CD14-positive monocyte (primary cell): ENCODE results near the gene CROCC. TPM values are rescaled to one million over a fixed set of nuclear protein-coding genes. Genes with fewer than 3 reads are reported as not detected.

Source experiments
- DNase-seq, 3 donors: peaks; one replicate each; pipeline ENCODE4 v3.0.0-alpha.2; 2011 to 2022
- H2AFZ ChIP-seq: 2 replicates; pipeline ENCODE4 v1.6.0; 2012; ENCODE audit warnings: mild to moderate bottlenecking, low read depth, low read length, inconsistent platforms; ENCODE audit not compliant: insufficient read depth, poor library complexity, severe bottlenecking
- H3K27ac ChIP-seq, 2 donors: 1 replicate in 1 of 2; 2 replicates in 1 of 2; pipeline ENCODE4 v1.5.1; 2012 to 2013; ENCODE audit warnings: low read length in 2 of 2, control low read depth in 1 of 2, inconsistent platforms in 1 of 2, low read depth in 1 of 2, mild to moderate bottlenecking in 1 of 2
- H3K27me3 ChIP-seq, 2 donors: one replicate each; pipeline versions ENCODE4 v1.6.0 to v1.6.1; 2011 to 2013; ENCODE audit warnings: low read length in 2 of 2; ENCODE audit not compliant: control insufficient read depth in 2 of 2, insufficient read depth in 2 of 2
- H3K36me3 ChIP-seq, 2 donors: replicated peaks in 1 of 2; 1 replicate in 1 of 2; 2 replicates in 1 of 2; pipeline versions ENCODE4 v1.5.1 to v1.6.1; 2012 to 2013; ENCODE audit warnings: low read length in 2 of 2, control low read depth in 1 of 2, inconsistent platforms in 1 of 2, mild to moderate bottlenecking in 1 of 2; ENCODE audit not compliant: insufficient read depth in 2 of 2, control insufficient read depth in 1 of 2
- H3K4me1 ChIP-seq, 2 donors: 1 replicate in 1 of 2; 2 replicates in 1 of 2; pipeline versions ENCODE4 v1.5.1 to v1.6.1; 2012 to 2013; ENCODE audit warnings: low read length in 2 of 2, control low read depth in 1 of 2, inconsistent platforms in 1 of 2, mild to moderate bottlenecking in 1 of 2, moderate library complexity in 1 of 2; ENCODE audit not compliant: insufficient read depth in 2 of 2, control insufficient read depth in 1 of 2
- H3K4me2 ChIP-seq: replicated peaks from 2 replicates; pipeline ENCODE3; 2012; ENCODE audit warnings: low read length, moderate library complexity, mild to moderate bottlenecking; ENCODE audit not compliant: poor library complexity, severe bottlenecking; ENCODE audit errors: extremely low read depth
- H3K4me3 ChIP-seq, 3 experiments: fragments of 200-600 bp in 1 of 3; sonication (generic) in 1 of 3; replicated peaks in 1 of 3; 1 replicate in 2 of 3; 2 replicates in 1 of 3; pipeline ENCODE4 v1.5.1; 2011 to 2013; ENCODE audit warnings: low read length in 3 of 3, mild to moderate bottlenecking in 3 of 3, control low read depth in 2 of 3, low read depth in 2 of 3, inconsistent platforms in 1 of 3, moderate library complexity in 1 of 3
- H3K79me2 ChIP-seq: 2 replicates; pipeline ENCODE4 v1.6.0; 2012; ENCODE audit warnings: mild to moderate bottlenecking, control low read depth, inconsistent platforms, low read length, moderate library complexity; ENCODE audit not compliant: insufficient read depth
- H3K9ac ChIP-seq: 2 replicates; pipeline ENCODE4 v1.6.0; 2017; ENCODE audit warnings: low read length, mild to moderate bottlenecking; ENCODE audit not compliant: insufficient read depth, poor library complexity, severe bottlenecking
- H3K9me3 ChIP-seq, 2 donors: replicated peaks in 1 of 2; 1 replicate in 1 of 2; 2 replicates in 1 of 2; pipeline versions ENCODE4 v1.5.1 to v1.6.1; 2012 to 2013; ENCODE audit warnings: low read length in 2 of 2, control low read depth in 1 of 2; ENCODE audit not compliant: control insufficient read depth in 1 of 2, insufficient read depth in 1 of 2
- H4K20me1 ChIP-seq: 2 replicates; pipeline ENCODE4 v1.6.0; 2012; ENCODE audit warnings: mild to moderate bottlenecking, low read length, control low read depth, moderate library complexity; ENCODE audit not compliant: insufficient read depth
- H3K27ac Mint-ChIP-seq, 7 donors: one replicate each; pipeline ENCODE4 v1.8.0; 2020; ENCODE audit warnings: mild to moderate bottlenecking in 7 of 7, mixed read lengths in 7 of 7, moderate library complexity in 6 of 7, inconsistent platforms in 2 of 7
- H3K27me3 Mint-ChIP-seq, 3 donors: one replicate each; pipeline ENCODE4 v1.8.0; 2021 to 2022; ENCODE audit warnings: low read depth in 3 of 3, mild to moderate bottlenecking in 3 of 3, mixed read lengths in 3 of 3, moderate library complexity in 3 of 3, inconsistent platforms in 1 of 3
- H3K36me3 Mint-ChIP-seq, 2 donors: one replicate each; pipeline ENCODE4 v1.8.0; 2020; ENCODE audit warnings: mixed read lengths in 2 of 2, inconsistent platforms in 1 of 2, mild to moderate bottlenecking in 1 of 2
- H3K4me1 Mint-ChIP-seq: one replicate; pipeline ENCODE4 v1.8.0; 2020; ENCODE audit warnings: mild to moderate bottlenecking, mixed read lengths
- H3K4me3 Mint-ChIP-seq, 2 donors: one replicate each; pipeline ENCODE4 v1.8.0; 2020; ENCODE audit warnings: mild to moderate bottlenecking in 2 of 2, mixed read lengths in 2 of 2, moderate library complexity in 1 of 2
- H3K9me3 Mint-ChIP-seq, 7 donors: one replicate each; pipeline ENCODE4 v1.8.0; 2020 to 2022; ENCODE audit warnings: mixed read lengths in 7 of 7, mild to moderate bottlenecking in 6 of 7, moderate library complexity in 6 of 7, inconsistent platforms in 2 of 7
- WGBS: methylation state at CpG from one replicate; pipeline ENCODE4 v1.1.5; 2013; ENCODE audit warnings: missing lambda C conversion rate; ENCODE audit not compliant: insufficient coverage; 5-methylcytosine and 5-hydroxymethylcytosine counted together
- intact Hi-C, 2 donors: fragments of 100-400 bp; cut with micrococcal nuclease; formaldehyde crosslinking; loops; one replicate each; pipeline versions ENCODE4 v1.15.0 to v1.15.1; 2023
- polyA plus RNA-seq, 3 donors: library from polyadenylated mRNA; depleted of rRNA in 1 of 3; unstranded in 2 of 3; stranded (reverse) in 1 of 3; fragments of 300-500 nt in 2 of 3; fragments of >200 nt in 1 of 3; fragmentation: Illumina TruSeq in 2 of 3; gene quantifications; 1 replicate in 2 of 3; 2 replicates in 1 of 3; pipeline ENCODE4 v1.2.3, GENCODE V29; 2012 to 2021
- TF ChIP-seq, protein P1 (sequence below): fragments of 200-600 bp; IDR thresholded peaks from one replicate; pipeline ENCODE4 v1.8.0; 2022; ENCODE audit warnings: antibody characterized with exemption, mild to moderate bottlenecking

The CROCC gene
- polyA plus RNA-seq, 3 donors: 0.21 to 46.1 (median 0.69) TPM

GRCh38 chr1:16988210-16988609 is 66.5 kb downstream of the CROCC start:
- Histone ChIP-seq H2AFZ (no peak overlapping the region), H4K20me1 (no peaks in the 10 kb centered on the region), H3K79me2 (no peaks in the 10 kb centered on the region), H3K4me1 (no peaks in the 10 kb centered on the region), H3K27me3 (no peaks in the 10 kb centered on the region), H3K9me3 (no peaks in the 10 kb centered on the region), H3K9ac (no peak overlapping the region), H3K36me3 (peaks cover 55 to 61% of the 10 kb centered on the region in 2 donors), H3K4me2 (no peak overlapping the region), H3K4me3 (no peak overlapping the region), H3K27ac (no peak overlapping the region)
- H3K27me3 Mint-ChIP-seq: peaks cover 0 to 3% (median 2%) of the 10 kb centered on the region in 3 donors
- peaks cover 0 to 1% (median 0%) of the 10 kb centered on the region in 7 donors for H3K9me3 Mint-ChIP-seq
- intact Hi-C loops: no loop called here
- H3K4me3 Mint-ChIP-seq: no peak overlapping the region
- H3K4me1 Mint-ChIP-seq: no peaks in the 10 kb centered on the region
- DNase-seq: no peak
- TF ChIP-seq, protein P1, sequence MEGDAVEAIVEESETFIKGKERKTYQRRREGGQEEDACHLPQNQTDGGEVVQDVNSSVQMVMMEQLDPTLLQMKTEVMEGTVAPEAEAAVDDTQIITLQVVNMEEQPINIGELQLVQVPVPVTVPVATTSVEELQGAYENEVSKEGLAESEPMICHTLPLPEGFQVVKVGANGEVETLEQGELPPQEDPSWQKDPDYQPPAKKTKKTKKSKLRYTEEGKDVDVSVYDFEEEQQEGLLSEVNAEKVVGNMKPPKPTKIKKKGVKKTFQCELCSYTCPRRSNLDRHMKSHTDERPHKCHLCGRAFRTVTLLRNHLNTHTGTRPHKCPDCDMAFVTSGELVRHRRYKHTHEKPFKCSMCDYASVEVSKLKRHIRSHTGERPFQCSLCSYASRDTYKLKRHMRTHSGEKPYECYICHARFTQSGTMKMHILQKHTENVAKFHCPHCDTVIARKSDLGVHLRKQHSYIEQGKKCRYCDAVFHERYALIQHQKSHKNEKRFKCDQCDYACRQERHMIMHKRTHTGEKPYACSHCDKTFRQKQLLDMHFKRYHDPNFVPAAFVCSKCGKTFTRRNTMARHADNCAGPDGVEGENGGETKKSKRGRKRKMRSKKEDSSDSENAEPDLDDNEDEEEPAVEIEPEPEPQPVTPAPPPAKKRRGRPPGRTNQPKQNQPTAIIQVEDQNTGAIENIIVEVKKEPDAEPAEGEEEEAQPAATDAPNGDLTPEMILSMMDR: no peak
- no peak overlapping the region for H3K27ac Mint-ChIP-seq
- H3K36me3 Mint-ChIP-seq: peaks cover 47 to 79% of the 10 kb centered on the region in 2 donors
- over 99% methylated on average over 8 of the region's 13 CpGs for WGBS

- no peaks in the 10 kb centered on the region for H3K4me1 Mint-ChIP-seq
- H3K4me3 Mint-ChIP-seq: no peak overlapping the region
- intact Hi-C loops: no loop called here
- Histone ChIP-seq H2AFZ (no peak overlapping the region), H3K9me3 (no peaks in the 10 kb centered on the region), H3K79me2 (no peaks in the 10 kb centered on the region), H4K20me1 (no peaks in the 10 kb centered on the region), H3K4me3 (no peak overlapping the region), H3K27ac (no peak overlapping the region), H3K9ac (no peak overlapping the region), H3K36me3 (peaks cover 55 to 61% of the 10 kb centered on the region in 2 donors), H3K4me1 (no peaks in the 10 kb centered on the region), H3K4me2 (no peak overlapping the region), H3K27me3 (no peaks in the 10 kb centered on the region)
- TF ChIP-seq, protein P1: no peak
- H3K9me3 Mint-ChIP-seq: peaks cover 0 to 1% (median 0%) of the 10 kb centered on the region in 7 donors
- peak overlapping the region in 1 of 7 donors; percentile 25 for H3K27ac Mint-ChIP-seq
- peaks cover 43 to 82% of the 10 kb centered on the region in 2 donors for H3K36me3 Mint-ChIP-seq
- DNase-seq: no peak
- 96% methylated on average over 21 of the region's 22 CpGs for WGBS
- H3K27me3 Mint-ChIP-seq: no peaks in the 10 kb centered on the region
Observed at GRCh38 chr1:16989676-16990391, 68.1 kb downstream of the CROCC start.
